Ishikawa (cell line): ENCODE data around the gene SH3RF3.
A peak's percentile ranks its signal among the peaks of the same experiment; 100 is the strongest.

ENCODE experiments used
- CEBPB ChIP-seq: IDR thresholded peaks from 2 replicates; pipeline ENCODE4 v1.6.1; 2012
- CREB1 ChIP-seq: IDR thresholded peaks from 2 replicates; pipeline ENCODE4 v1.6.1; 2012; ENCODE audit warnings: low read depth
- EGR1 ChIP-seq: IDR thresholded peaks from 2 replicates; pipeline ENCODE4 v1.6.1; 2012
- EP300 ChIP-seq: IDR thresholded peaks from 2 replicates; pipeline ENCODE4 v1.6.1; 2012; ENCODE audit warnings: borderline replicate concordance
- FOXM1 ChIP-seq: IDR thresholded peaks from 2 replicates; pipeline ENCODE4 v1.6.1; 2012; ENCODE audit warnings: low read depth, borderline replicate concordance
- NFIC ChIP-seq: IDR thresholded peaks from 2 replicates; pipeline ENCODE4 v1.6.1; 2012
- RAD21 ChIP-seq: IDR thresholded peaks from 2 replicates; pipeline ENCODE4 v1.6.1; 2012; ENCODE audit warnings: low read depth
- TAF1 ChIP-seq: IDR thresholded peaks from 2 replicates; pipeline ENCODE4 v1.6.1; 2012; ENCODE audit warnings: low read depth, mild to moderate bottlenecking
- TCF12 ChIP-seq: IDR thresholded peaks from 2 replicates; pipeline ENCODE4 v1.6.1; 2012; ENCODE audit warnings: low read depth
- TEAD4 ChIP-seq: IDR thresholded peaks from 2 replicates; pipeline ENCODE4 v1.6.1; 2012
- YY1 ChIP-seq: IDR thresholded peaks from 2 replicates; pipeline ENCODE4 v1.6.1; 2012; ENCODE audit warnings: low read depth
- ZBTB7A ChIP-seq: IDR thresholded peaks from 2 replicates; pipeline ENCODE4 v1.6.1; 2012; ENCODE audit warnings: low read depth
- TF ChIP-seq, protein P1 (sequence below): IDR thresholded peaks from 2 replicates; pipeline ENCODE4 v1.6.1; 2012
- TF ChIP-seq, protein P2 (sequence below): IDR thresholded peaks from 2 replicates; pipeline ENCODE4 v1.6.1; 2012; ENCODE audit warnings: low read depth, mild to moderate bottlenecking
- TF ChIP-seq, protein P3 (sequence below): IDR thresholded peaks from 2 replicates; pipeline ENCODE4 v1.6.1; 2012

Gene SH3RF3

DNA sequence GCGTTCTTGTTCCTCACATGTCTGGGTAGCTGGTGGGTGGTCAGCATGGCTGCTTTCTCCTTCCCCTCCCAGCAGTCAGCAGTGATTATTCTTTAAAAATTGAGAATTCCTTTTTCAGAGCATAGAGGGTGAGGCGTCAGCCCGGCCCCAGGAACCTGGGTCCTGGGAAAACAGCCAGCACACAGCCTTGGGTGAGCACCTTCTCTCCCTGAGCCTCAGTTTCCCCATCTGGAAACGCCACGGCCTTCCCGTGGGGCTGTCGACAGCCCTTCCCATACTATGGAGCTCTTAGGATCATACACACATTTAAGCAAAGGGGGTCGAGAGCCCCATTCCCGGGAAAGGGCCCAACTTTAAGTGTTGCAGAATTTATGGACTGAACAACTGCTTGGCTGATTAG, 73.5 kb downstream of the SH3RF3 start:
- TF ChIP-seq CREB1 (no peak), CEBPB (no peak), TEAD4 (no peak), YY1 (no peak), NFIC (no peak), TAF1 (no peak), FOXM1 (no peak), RAD21 (no peak)
- TF ChIP-seq, protein P1, sequence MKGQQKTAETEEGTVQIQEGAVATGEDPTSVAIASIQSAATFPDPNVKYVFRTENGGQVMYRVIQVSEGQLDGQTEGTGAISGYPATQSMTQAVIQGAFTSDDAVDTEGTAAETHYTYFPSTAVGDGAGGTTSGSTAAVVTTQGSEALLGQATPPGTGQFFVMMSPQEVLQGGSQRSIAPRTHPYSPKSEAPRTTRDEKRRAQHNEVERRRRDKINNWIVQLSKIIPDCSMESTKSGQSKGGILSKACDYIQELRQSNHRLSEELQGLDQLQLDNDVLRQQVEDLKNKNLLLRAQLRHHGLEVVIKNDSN, result no peak
- TF ChIP-seq, protein P2, sequence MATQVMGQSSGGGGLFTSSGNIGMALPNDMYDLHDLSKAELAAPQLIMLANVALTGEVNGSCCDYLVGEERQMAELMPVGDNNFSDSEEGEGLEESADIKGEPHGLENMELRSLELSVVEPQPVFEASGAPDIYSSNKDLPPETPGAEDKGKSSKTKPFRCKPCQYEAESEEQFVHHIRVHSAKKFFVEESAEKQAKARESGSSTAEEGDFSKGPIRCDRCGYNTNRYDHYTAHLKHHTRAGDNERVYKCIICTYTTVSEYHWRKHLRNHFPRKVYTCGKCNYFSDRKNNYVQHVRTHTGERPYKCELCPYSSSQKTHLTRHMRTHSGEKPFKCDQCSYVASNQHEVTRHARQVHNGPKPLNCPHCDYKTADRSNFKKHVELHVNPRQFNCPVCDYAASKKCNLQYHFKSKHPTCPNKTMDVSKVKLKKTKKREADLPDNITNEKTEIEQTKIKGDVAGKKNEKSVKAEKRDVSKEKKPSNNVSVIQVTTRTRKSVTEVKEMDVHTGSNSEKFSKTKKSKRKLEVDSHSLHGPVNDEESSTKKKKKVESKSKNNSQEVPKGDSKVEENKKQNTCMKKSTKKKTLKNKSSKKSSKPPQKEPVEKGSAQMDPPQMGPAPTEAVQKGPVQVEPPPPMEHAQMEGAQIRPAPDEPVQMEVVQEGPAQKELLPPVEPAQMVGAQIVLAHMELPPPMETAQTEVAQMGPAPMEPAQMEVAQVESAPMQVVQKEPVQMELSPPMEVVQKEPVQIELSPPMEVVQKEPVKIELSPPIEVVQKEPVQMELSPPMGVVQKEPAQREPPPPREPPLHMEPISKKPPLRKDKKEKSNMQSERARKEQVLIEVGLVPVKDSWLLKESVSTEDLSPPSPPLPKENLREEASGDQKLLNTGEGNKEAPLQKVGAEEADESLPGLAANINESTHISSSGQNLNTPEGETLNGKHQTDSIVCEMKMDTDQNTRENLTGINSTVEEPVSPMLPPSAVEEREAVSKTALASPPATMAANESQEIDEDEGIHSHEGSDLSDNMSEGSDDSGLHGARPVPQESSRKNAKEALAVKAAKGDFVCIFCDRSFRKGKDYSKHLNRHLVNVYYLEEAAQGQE, result no peak

DNA sequence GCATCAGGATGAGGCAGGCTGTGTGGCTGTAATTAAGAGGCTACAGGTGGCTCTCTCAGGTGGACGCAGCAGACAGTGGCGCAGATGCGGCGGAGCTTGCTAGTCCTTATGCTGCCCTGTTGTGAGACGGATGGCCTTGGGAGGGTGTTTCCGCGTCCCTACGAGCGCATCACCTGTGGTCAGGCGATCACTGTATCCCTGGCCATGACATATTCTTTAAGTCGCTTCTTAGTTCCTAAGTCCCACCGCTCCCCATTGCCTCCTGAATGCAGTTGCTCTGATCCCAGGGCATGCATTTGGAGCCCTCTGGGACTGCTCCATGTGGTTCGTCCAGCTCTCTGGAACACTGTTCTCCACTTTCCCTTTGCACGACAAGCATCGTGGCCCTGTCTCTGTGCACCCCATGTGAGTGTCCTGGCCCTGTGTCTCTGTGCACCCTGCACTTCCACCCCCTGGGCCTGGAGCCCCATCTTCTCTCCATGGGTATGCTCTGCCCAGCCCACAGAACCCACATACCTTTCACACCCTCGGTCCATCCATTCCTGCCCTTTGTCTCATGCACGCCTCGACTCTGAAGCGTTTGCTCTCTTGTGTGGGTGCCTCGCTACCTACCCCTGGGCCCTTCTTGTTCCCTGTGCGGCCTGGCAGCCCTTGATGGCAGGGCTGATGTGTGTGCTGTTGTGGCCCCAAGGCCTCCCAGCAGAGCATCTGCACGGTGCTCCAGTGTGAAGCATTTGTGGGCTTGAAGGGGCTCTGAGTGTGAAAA, 74.4 kb downstream of the SH3RF3 start:
- TF ChIP-seq EP300, result no peak
- no peak for TF ChIP-seq CEBPB
- TF ChIP-seq FOXM1, result no peak
- no peak for TF ChIP-seq NFIC
- TF ChIP-seq, protein P1, result no peak
- TF ChIP-seq, protein P3, sequence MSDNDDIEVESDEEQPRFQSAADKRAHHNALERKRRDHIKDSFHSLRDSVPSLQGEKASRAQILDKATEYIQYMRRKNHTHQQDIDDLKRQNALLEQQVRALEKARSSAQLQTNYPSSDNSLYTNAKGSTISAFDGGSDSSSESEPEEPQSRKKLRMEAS, result no peak
- no peak for TF ChIP-seq TAF1
- no peak for TF ChIP-seq CREB1
- TF ChIP-seq TCF12, result no peak
- no peak for TF ChIP-seq TEAD4

DNA sequence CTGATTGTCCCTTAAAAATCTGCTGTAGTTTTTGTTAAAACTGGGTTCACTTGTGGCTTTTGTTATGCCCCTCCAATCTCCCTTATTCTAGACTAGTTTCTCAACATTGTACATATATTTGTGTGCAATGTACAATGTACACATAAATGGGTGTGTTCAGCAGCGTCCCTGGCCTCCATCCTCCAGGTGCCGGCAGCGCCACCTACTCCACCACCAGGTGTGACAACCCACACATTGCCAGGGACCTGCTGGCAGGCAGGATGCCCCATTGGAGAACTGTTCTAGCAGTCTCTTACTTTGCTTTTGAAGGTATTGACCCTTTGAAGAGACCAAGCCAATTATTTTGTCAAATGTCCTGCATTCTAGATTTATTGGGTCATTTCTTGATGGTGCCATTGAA, 75.4 kb downstream of the SH3RF3 start:
- TF ChIP-seq, protein P3, result no peak
- TF ChIP-seq, protein P1, result no peak
- TF ChIP-seq TAF1, result no peak
- TF ChIP-seq YY1, result no peak
- 0 out of 2 replicates have a peak, but pooled peaks have one; percentile 6 for TF ChIP-seq RAD21
- TF ChIP-seq TCF12, result no peak
- TF ChIP-seq CEBPB, result no peak
- no peak for TF ChIP-seq ZBTB7A

DNA sequence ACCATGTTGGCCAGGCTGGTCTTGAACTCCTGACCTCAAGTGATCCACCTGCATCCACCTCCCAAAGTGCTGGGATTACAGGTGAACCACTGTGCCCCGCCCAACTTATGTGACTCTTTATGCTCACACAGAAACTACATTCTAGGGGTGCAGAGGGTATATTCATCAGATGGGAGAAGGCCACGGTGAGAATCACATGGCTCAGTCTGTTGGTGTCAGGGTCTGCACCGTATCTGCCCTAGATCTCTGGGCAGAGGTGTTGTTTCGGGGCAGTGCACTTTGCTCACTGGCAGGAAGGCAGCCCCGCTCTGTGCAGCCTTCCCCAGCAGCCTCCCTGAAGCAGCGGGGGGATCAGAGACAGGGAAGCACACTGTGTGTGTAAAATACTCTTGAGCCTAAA, 76.4 kb downstream of the SH3RF3 start:
- TF ChIP-seq YY1 (no peak), EGR1 (no peak), TEAD4 (no peak), ZBTB7A (no peak), CREB1 (no peak), NFIC (no peak), CEBPB (no peak), TCF12 (no peak), RAD21 (no peak), TAF1 (no peak)
- TF ChIP-seq, protein P1, result no peak
- TF ChIP-seq, protein P3, result no peak
- TF ChIP-seq, protein P2, result no peak

DNA sequence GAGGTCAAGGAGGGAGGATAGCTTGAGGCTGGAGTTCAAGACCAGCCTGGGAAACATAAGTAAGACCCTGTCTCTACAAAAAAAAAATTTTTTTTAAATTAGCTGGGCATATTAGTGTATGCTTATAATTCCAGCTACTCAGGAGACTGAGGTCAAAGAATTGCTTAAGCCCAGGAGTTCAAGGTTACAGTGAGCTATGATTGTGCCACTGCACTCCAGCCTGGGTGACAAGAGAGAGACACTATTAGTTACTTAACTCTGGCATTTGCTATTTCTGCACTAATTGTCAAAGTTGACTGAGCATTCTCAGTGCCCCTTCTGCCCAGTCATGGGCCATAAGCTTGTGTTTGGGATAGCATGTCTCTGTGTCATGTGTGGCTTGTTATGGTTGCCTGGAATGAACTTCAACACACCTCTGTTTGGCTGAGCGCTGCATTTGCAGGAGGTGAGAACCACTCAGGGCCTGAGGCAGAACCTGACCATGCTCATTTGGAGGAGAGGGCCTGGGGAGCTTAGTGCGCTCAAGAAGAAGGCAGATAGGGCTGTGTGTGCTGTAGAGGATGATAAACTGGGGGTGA, 77.7 kb downstream of the SH3RF3 start:
- TF ChIP-seq NFIC, result no peak
- TF ChIP-seq, protein P1, result no peak
- no peak for TF ChIP-seq CREB1
